Astrocyte (in vitro differentiated cells and primary cell): ENCODE results near the gene KISS1R. TPM values are rescaled to one million over a fixed set of nuclear protein-coding genes. Genes with fewer than 3 reads are reported as not detected.
A peak's percentile ranks its signal among the peaks of the same experiment; 100 is the strongest.

Source experiments
- DNase-seq: peaks from one replicate; pipeline ENCODE4 v3.0.0-alpha.2; 2010; ENCODE audit warnings: low read depth
- FAIRE-seq: peaks from 2 replicates; lab custom pipeline; 2011; peaks lifted over from hg19 to GRCh38; lab: Jason Lieb, UNC
- H2AFZ ChIP-seq: 2 replicates; pipeline ENCODE4 v1.6.0; 2012; ENCODE audit warnings: low read depth, low read length, inconsistent platforms
- H3K27ac ChIP-seq: 2 replicates; pipeline ENCODE4 v1.5.1; 2011; ENCODE audit warnings: low read depth, low read length, inconsistent platforms
- H3K27me3 ChIP-seq: 2 replicates; pipeline ENCODE4 v1.6.0; 2011; ENCODE audit warnings: low read length, inconsistent platforms; ENCODE audit not compliant: insufficient read depth
- H3K36me3 ChIP-seq: 2 replicates; pipeline ENCODE4 v1.5.1; 2011; ENCODE audit warnings: low read length, inconsistent platforms; ENCODE audit not compliant: insufficient read depth
- H3K4me1 ChIP-seq: 2 replicates; pipeline ENCODE4 v1.5.1; 2011; ENCODE audit warnings: low read length, inconsistent platforms; ENCODE audit not compliant: insufficient read depth
- H3K4me2 ChIP-seq: 2 replicates; pipeline ENCODE4 v1.6.0; 2012; ENCODE audit warnings: low read length, inconsistent platforms
- H3K4me3 ChIP-seq: 2 replicates; pipeline ENCODE4 v1.5.1; 2011; ENCODE audit warnings: low read depth, mild to moderate bottlenecking, low read length, inconsistent platforms; ENCODE audit not compliant: insufficient read depth
- H3K79me2 ChIP-seq: 2 replicates; pipeline ENCODE4 v1.6.0; 2012; ENCODE audit warnings: mild to moderate bottlenecking, low read length, inconsistent platforms; ENCODE audit not compliant: insufficient read depth
- H3K9ac ChIP-seq: 2 replicates; pipeline ENCODE4 v1.6.0; 2012; ENCODE audit warnings: mild to moderate bottlenecking, low read length, inconsistent platforms
- H3K9me3 ChIP-seq: 2 replicates; pipeline ENCODE4 v1.5.1; 2012; ENCODE audit warnings: low read depth, mild to moderate bottlenecking, low read length, inconsistent platforms; ENCODE audit not compliant: insufficient read depth
- H4K20me1 ChIP-seq: 2 replicates; pipeline ENCODE4 v1.6.0; 2012; ENCODE audit warnings: low read length, inconsistent platforms; ENCODE audit not compliant: insufficient read depth
- H3K27ac Mint-ChIP-seq: one replicate; pipeline ENCODE4 v1.8.0; 2021; ENCODE audit warnings: mild to moderate bottlenecking, mixed read lengths; ENCODE audit not compliant: unreplicated experiment
- H3K27me3 Mint-ChIP-seq: one replicate; pipeline ENCODE4 v1.8.0; 2021; ENCODE audit warnings: low read depth, mixed read lengths; ENCODE audit not compliant: unreplicated experiment
- H3K36me3 Mint-ChIP-seq: one replicate; pipeline ENCODE4 v1.8.0; 2021; ENCODE audit warnings: low read depth, mixed read lengths; ENCODE audit not compliant: unreplicated experiment
- H3K4me1 Mint-ChIP-seq: one replicate; pipeline ENCODE4 v1.8.0; 2021; ENCODE audit warnings: low read depth, mixed read lengths; ENCODE audit not compliant: unreplicated experiment
- H3K4me3 Mint-ChIP-seq: one replicate; pipeline ENCODE4 v1.8.0; 2021; ENCODE audit warnings: mild to moderate bottlenecking, moderate library complexity, mixed read lengths; ENCODE audit not compliant: unreplicated experiment
- H3K9me3 Mint-ChIP-seq: one replicate; pipeline ENCODE4 v1.8.0; 2021; ENCODE audit warnings: mild to moderate bottlenecking, mixed read lengths; ENCODE audit not compliant: unreplicated experiment
- EZH2 ChIP-seq: IDR thresholded peaks from 2 replicates; pipeline ENCODE4 v1.6.1; 2012; ENCODE audit warnings: mild to moderate bottlenecking, low read length, inconsistent platforms; ENCODE audit not compliant: insufficient read depth
- total RNA-seq: library from RNA; stranded (reverse); gene quantifications from 2 replicates; pipeline ENCODE4 v1.2.1, GENCODE V29; 2021
- TF ChIP-seq, protein P1 (sequence below): IDR thresholded peaks from 2 replicates; pipeline ENCODE4 v1.5.1; 2011; ENCODE audit warnings: low read depth, mild to moderate bottlenecking, inconsistent platforms, low read length, moderate library complexity; ENCODE audit not compliant: insufficient read depth

KISS1R gene
- total RNA-seq, 1 donor from 2014 or later: not detected

DNA sequence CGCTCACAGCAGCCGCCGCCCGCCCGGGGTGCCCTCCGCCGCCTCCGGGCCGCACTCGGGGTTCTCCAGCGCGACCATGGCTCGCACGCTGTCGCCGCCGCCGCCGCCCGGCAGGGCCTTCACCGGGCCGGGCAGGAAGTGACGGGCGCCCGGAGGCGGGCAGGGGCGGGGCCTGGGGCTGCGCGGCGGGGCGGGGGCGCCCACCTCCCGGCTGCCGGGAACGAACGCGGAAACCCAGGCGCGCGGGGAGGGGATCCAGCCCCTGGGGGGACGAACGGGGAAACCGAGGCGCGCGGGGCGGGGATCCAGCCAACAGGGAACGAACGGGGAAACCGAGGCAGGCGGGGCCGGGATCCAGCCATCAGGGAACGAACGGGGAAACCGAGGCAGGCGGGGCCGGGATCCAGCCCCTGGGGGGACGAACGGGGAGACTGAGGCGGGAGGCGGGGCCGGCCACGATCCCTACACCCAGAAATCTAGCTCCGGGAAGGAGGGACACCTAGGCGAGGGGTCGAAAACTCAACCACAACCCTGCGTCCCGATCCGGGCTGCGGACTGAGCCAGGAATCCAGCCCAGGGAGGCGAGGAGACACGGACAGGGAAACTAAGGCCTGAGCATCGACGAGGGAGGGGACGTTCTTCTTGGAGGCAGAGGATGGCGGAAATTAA lies 3.9 kb upstream of the KISS1R start, which contains the start of gene R3HDM4:
Gene R3HDM4 (minus strand): TSS at position 140 of the 669 bp plus-strand sequence. CDS start 62 bp downstream, at position 78.
- Histone ChIP-seq H3K27me3 (peaks cover 8% of the 10 kb centered on the region), H3K4me2 (peak within 1 kb of the TSS; percentile 88), H3K79me2 (peaks cover 28% of the 10 kb centered on the region), H3K27ac (peak within 1 kb of the TSS; percentile 80), H3K9me3 (no peaks in the 10 kb centered on the region), H3K36me3 (no peaks in the 10 kb centered on the region), H3K4me3 (peak within 1 kb of the TSS; percentile 68), H3K9ac (peak within 1 kb of the TSS; percentile 88), H2AFZ (peak within 1 kb of the TSS; percentile 93), H3K4me1 (peaks cover 21% of the 10 kb centered on the region), H4K20me1 (peaks cover 22% of the 10 kb centered on the region)
- H3K27ac Mint-ChIP-seq: peak within 1 kb of the TSS; percentile 53
- peaks cover 4% of the 10 kb centered on the region for H3K27me3 Mint-ChIP-seq
- no peak for DNase-seq
- H3K9me3 Mint-ChIP-seq: no peaks in the 10 kb centered on the region
- FAIRE-seq: no peak
- peaks cover 5% of the 10 kb centered on the region for H3K4me1 Mint-ChIP-seq
- H3K4me3 Mint-ChIP-seq: peak within 1 kb of the TSS; percentile 84
- peaks cover 2% of the 10 kb centered on the region for H3K36me3 Mint-ChIP-seq
- TF ChIP-seq, protein P1, sequence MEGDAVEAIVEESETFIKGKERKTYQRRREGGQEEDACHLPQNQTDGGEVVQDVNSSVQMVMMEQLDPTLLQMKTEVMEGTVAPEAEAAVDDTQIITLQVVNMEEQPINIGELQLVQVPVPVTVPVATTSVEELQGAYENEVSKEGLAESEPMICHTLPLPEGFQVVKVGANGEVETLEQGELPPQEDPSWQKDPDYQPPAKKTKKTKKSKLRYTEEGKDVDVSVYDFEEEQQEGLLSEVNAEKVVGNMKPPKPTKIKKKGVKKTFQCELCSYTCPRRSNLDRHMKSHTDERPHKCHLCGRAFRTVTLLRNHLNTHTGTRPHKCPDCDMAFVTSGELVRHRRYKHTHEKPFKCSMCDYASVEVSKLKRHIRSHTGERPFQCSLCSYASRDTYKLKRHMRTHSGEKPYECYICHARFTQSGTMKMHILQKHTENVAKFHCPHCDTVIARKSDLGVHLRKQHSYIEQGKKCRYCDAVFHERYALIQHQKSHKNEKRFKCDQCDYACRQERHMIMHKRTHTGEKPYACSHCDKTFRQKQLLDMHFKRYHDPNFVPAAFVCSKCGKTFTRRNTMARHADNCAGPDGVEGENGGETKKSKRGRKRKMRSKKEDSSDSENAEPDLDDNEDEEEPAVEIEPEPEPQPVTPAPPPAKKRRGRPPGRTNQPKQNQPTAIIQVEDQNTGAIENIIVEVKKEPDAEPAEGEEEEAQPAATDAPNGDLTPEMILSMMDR: no peak
- no peak for TF ChIP-seq EZH2

DNA sequence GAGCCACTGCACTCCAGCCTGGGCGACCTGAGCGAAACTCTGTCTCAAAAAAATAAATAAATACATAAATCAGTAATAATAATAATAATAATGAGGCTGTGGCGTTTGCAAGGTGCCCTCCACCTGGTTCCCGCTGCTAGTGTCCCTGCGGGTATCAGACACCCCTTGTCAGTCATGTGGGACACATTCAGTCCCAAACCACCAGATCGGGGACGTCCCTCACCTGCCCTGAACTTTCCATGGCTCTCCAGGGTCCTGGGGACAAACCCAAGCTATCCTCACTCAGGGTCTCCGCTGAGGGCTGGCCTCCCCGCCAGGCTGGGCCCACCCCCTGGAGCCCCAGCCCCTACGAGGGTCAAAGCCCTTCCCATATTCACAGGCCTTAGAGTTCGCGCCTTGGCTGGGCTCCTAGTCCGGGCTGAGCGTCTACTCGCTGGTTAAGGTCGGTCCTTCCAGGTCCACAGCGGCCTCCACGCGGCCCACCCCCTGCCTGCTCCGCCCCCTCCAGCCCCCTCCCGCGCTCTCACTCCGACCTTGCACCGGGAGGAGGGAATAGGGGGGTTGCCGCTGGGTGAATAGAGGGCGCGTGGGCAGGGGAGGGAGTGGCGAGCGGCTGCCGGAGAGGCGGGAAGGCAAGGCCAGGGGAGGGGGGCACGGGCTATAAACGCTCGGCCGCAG lies 349 bp upstream of the KISS1R start:
- Histone ChIP-seq H2AFZ (no peak overlapping the region), H3K9me3 (no peaks in the 10 kb centered on the region), H3K79me2 (no peaks in the 10 kb centered on the region), H4K20me1 (no peaks in the 10 kb centered on the region), H3K4me1 (peaks cover 10% of the 10 kb centered on the region), H3K4me3 (no peak overlapping the region), H3K36me3 (no peaks in the 10 kb centered on the region), H3K9ac (no peak overlapping the region), H3K4me2 (peak overlapping the region; percentile 50), H3K27me3 (peaks cover 29% of the 10 kb centered on the region), H3K27ac (no peak overlapping the region)
- Mint-ChIP-seq H3K27me3 (peaks cover 12% of the 10 kb centered on the region), H3K4me3 (no peak overlapping the region), H3K27ac (no peak overlapping the region), H3K4me1 (no peaks in the 10 kb centered on the region), H3K9me3 (peaks cover 2% of the 10 kb centered on the region), H3K36me3 (no peaks in the 10 kb centered on the region)
- TF ChIP-seq, protein P1: no peak
- TF ChIP-seq EZH2: no peak
- DNase-seq (no peak), FAIRE-seq (no peak)

DNA sequence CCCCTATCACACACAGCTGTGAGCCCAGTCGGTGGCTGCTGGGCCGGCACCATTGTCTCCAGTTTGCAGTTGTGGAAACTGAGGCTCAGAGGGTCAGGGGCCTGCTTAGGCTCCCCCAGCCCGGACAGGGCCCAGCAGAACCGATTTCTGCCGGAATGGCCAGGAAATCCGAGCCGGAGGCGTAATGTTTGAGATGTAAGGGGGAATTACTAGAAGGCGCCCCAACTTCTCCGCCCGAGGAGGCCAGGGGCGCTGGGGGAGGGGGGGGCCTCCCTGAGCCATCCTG lies 962 bp downstream of the KISS1R start:
- Histone ChIP-seq H3K27me3 (peaks cover 29% of the 10 kb centered on the region), H3K36me3 (no peaks in the 10 kb centered on the region), H4K20me1 (no peaks in the 10 kb centered on the region), H3K9ac (no peak overlapping the region), H3K4me1 (peaks cover 10% of the 10 kb centered on the region), H3K4me3 (no peak overlapping the region), H3K9me3 (no peaks in the 10 kb centered on the region), H3K27ac (no peak overlapping the region), H3K4me2 (no peak overlapping the region), H3K79me2 (no peaks in the 10 kb centered on the region), H2AFZ (no peak overlapping the region)
- Mint-ChIP-seq H3K9me3 (peaks cover 2% of the 10 kb centered on the region), H3K4me1 (no peaks in the 10 kb centered on the region), H3K27ac (no peak overlapping the region), H3K4me3 (no peak overlapping the region), H3K36me3 (no peaks in the 10 kb centered on the region), H3K27me3 (peaks cover 12% of the 10 kb centered on the region)
- TF ChIP-seq, protein P1: no peak
- TF ChIP-seq EZH2: peak; percentile 26
- DNase-seq (no peak), FAIRE-seq (no peak)
